Gastrocnemius medialis (tissue), 4 donors: ENCODE measurements around the gene RBM47. TPM values are rescaled to one million over a fixed set of nuclear protein-coding genes. Genes with fewer than 3 reads are reported as not detected.

Experiments
- ATAC-seq, 2 donors: fragments of 150-250 bp; one replicate each; pipeline ENCODE4 v1.9.1; 2016
- DNase-seq, 2 donors: peaks; one replicate each; pipeline ENCODE4 v3.0.0-alpha.2; 2019
- H3K27ac ChIP-seq, 4 donors: fragments of 200-600 bp; sonication (generic); 1 replicate in 1 of 4; 2 replicates in 3 of 4; pipeline ENCODE4 v1.5.1; 2016 to 2018; ENCODE audit warnings: mild to moderate bottlenecking in 2 of 4, moderate library complexity in 1 of 4
- H3K27me3 ChIP-seq, 3 donors: fragments of 200-600 bp; sonication (generic) in 2 of 3; 1 replicate in 1 of 3; 2 replicates in 2 of 3; pipeline versions ENCODE4 v1.5.1 to v1.6.0; 2016 to 2019; ENCODE audit warnings: mild to moderate bottlenecking in 1 of 3, moderate library complexity in 1 of 3
- H3K36me3 ChIP-seq, 2 donors: fragments of 200-600 bp; sonication (generic) in 1 of 2; one replicate each; pipeline ENCODE4 v1.5.1; 2017 to 2018
- H3K4me1 ChIP-seq, 2 donors: fragments of 200-600 bp; sonication (generic) in 1 of 2; one replicate each; pipeline ENCODE4 v1.5.1; 2016 to 2017; ENCODE audit warnings: mild to moderate bottlenecking in 2 of 2
- H3K4me3 ChIP-seq, 4 donors: fragments of 200-600 bp; sonication (generic) in 3 of 4; 1 replicate in 1 of 4; 2 replicates in 3 of 4; pipeline ENCODE4 v1.5.1; 2016 to 2019; ENCODE audit warnings: mild to moderate bottlenecking in 2 of 4
- H3K9me3 ChIP-seq, 3 donors: fragments of 200-600 bp; sonication (generic) in 2 of 3; 1 replicate in 1 of 3; 2 replicates in 2 of 3; pipeline ENCODE4 v1.5.1; 2016 to 2019
- CTCF ChIP-seq, 5 experiments: fragments of 450-650 bp in 3 of 5; fragments of 200-600 bp in 2 of 5; sonication (generic) in 2 of 5; IDR thresholded peaks in 4 of 5; conservative IDR thresholded peaks in 1 of 5; 1 replicate in 4 of 5; 2 replicates in 1 of 5; pipeline ENCODE4 v1.5.1; 2016 to 2019; ENCODE audit warnings: antibody characterized with exemption in 5 of 5, mild to moderate bottlenecking in 3 of 5, moderate library complexity in 3 of 5
- POLR2A ChIP-seq, 2 donors: fragments of 450-650 bp; IDR thresholded peaks; one replicate each; pipeline ENCODE4 v1.6.1; 2017; ENCODE audit warnings: antibody characterized with exemption in 2 of 2, mild to moderate bottlenecking in 2 of 2, moderate library complexity in 2 of 2
- in situ Hi-C, 4 donors: fragments of 200-750 bp; cut with MboI; loops; one replicate each; pipeline versions ENCODE4 v1.15.0 to v1.8.0; 2017; ENCODE audit warnings: low sequenced_read_pairs in 4 of 4
- intact Hi-C: fragments of 100-400 bp; cut with DNase I; formaldehyde crosslinking; loops from one replicate; pipeline ENCODE4 v1.15.1; 2023; ENCODE audit warnings: low total_unique reads
- total RNA-seq, 4 donors: library from RNA; depleted of rRNA; stranded (reverse); fragments of >200 nt; gene quantifications; one replicate each; pipeline versions ENCODE4 v1.1.0 to v1.2.3, GENCODE V29; 2016

RBM47 gene
- total RNA-seq, 4 donors from 2014 or later = 1.5 to 8.7 (median 4.3) TPM

GRCh38 chr4:40550948-40551462 is 78.7 kb downstream of the RBM47 start:
- Histone ChIP-seq H3K36me3 (no peaks in the 10 kb centered on the region), H3K27me3 (no peaks in the 10 kb centered on the region), H3K4me1 (no peaks in the 10 kb centered on the region), H3K4me3 (peak overlapping the region; percentile 0 to 39 (median 20)), H3K27ac (peak overlapping the region in 1 of 4 donors; percentile 31), H3K9me3 (no peaks in the 10 kb centered on the region)
- ATAC-seq = no peak
- intact Hi-C loops = no loop called here
- no peak for DNase-seq
- in situ Hi-C loops = no loop called here
- TF ChIP-seq CTCF (IDR thresholded peaks at IDR 0.05 in 4 of 5, conservative IDR thresholded peaks at IDR 0.05 in 1 of 5) (no peak), POLR2A (IDR thresholded peaks at IDR 0.05) (no peak)

GRCh38 chr4:40550196-40550595 is 79.5 kb downstream of the RBM47 start:
- no peaks in the 10 kb centered on the region for H3K4me1 ChIP-seq
- intact Hi-C loops = no loop called here

GRCh38 chr4:40548256-40548655 is 81.4 kb downstream of the RBM47 start:
- ATAC-seq = no peak

More at GRCh38 chr4:40550196-40550595, 79.5 kb downstream of the RBM47 start:
- TF ChIP-seq CTCF (IDR thresholded peaks at IDR 0.05 in 4 of 5, conservative IDR thresholded peaks at IDR 0.05 in 1 of 5) (no peak), POLR2A (IDR thresholded peaks at IDR 0.05) (no peak)
- H3K27ac ChIP-seq = no peak overlapping the region
- ATAC-seq (no peak), DNase-seq (no peak)
- no peaks in the 10 kb centered on the region for H3K9me3 ChIP-seq
- no peaks in the 10 kb centered on the region for H3K27me3 ChIP-seq
- no peak overlapping the region for H3K4me3 ChIP-seq
- no peaks in the 10 kb centered on the region for H3K36me3 ChIP-seq
- in situ Hi-C loops = no loop called here

DNA sequence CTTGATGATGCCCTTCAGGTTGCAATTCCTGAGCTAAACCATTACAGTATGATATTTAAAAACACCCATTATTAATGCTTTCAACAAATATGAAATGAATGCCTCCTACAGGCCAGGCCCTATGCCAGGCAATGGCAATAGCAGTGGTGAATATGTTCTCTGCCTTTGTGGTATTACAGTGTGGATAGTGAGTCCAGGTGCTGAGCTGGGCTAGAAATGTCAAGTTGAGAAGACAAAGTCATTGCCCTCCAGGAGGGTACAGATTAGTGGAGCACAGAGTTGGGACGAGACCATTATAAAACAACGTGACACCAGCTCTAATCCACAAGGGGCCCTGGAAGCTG is 81.9 kb downstream of the RBM47 start:
- ATAC-seq (no peak), DNase-seq (no peak)
- Histone ChIP-seq H3K27me3 (no peaks in the 10 kb centered on the region), H3K9me3 (no peaks in the 10 kb centered on the region), H3K27ac (no peak overlapping the region), H3K36me3 (no peaks in the 10 kb centered on the region), H3K4me1 (no peaks in the 10 kb centered on the region), H3K4me3 (no peak overlapping the region)
- TF ChIP-seq POLR2A (IDR thresholded peaks at IDR 0.05) (no peak), CTCF (IDR thresholded peaks at IDR 0.05 in 4 of 5, conservative IDR thresholded peaks at IDR 0.05 in 1 of 5) (no peak)
- in situ Hi-C loops (no loop called here), intact Hi-C loops (no loop called here)

More at GRCh38 chr4:40548256-40548655, 81.4 kb downstream of the RBM47 start:
- in situ Hi-C loops (no loop called here), intact Hi-C loops (no loop called here)
- Histone ChIP-seq H3K27ac (no peak overlapping the region), H3K36me3 (no peaks in the 10 kb centered on the region), H3K4me3 (no peak overlapping the region), H3K9me3 (no peaks in the 10 kb centered on the region), H3K4me1 (no peaks in the 10 kb centered on the region), H3K27me3 (no peaks in the 10 kb centered on the region)
- TF ChIP-seq POLR2A (IDR thresholded peaks at IDR 0.05) (no peak), CTCF (IDR thresholded peaks at IDR 0.05 in 4 of 5, conservative IDR thresholded peaks at IDR 0.05 in 1 of 5) (no peak)
- no peak for DNase-seq
